Thoracic aorta (tissue), 2 donors: ENCODE data around the gene MECR. TPM values are rescaled to one million over a fixed set of nuclear protein-coding genes. Genes with fewer than 3 reads are reported as not detected.
A peak's percentile ranks its signal among the peaks of the same experiment; 100 is the strongest.

ENCODE experiments used
- ATAC-seq: fragments of 150-250 bp; one replicate; pipeline ENCODE4 v1.8.0; 2017; ENCODE audit warnings: low read depth; ENCODE audit not compliant: insufficient number of reproducible peaks, low FRiP score
- DNase-seq: peaks from one replicate; pipeline ENCODE4 v3.0.0-alpha.2; 2020; ENCODE audit warnings: low spot score
- H3K27ac ChIP-seq, 2 donors: fragments of 200-600 bp; sonication (generic); 1 replicate in 1 of 2; 2 replicates in 1 of 2; pipeline ENCODE4 v1.5.1; 2016; ENCODE audit warnings: mild to moderate bottlenecking in 2 of 2, moderate library complexity in 2 of 2
- H3K27me3 ChIP-seq: fragments of 200-600 bp; sonication (generic); replicated peaks from 2 replicates; pipeline ENCODE4 v1.6.0; 2016; ENCODE audit warnings: mild to moderate bottlenecking; ENCODE audit not compliant: insufficient read depth
- H3K36me3 ChIP-seq: fragments of 200-600 bp; sonication (generic); one replicate; pipeline ENCODE4 v1.5.1; 2016
- H3K4me1 ChIP-seq, 2 donors: fragments of 200-600 bp; sonication (generic); 1 replicate in 1 of 2; 2 replicates in 1 of 2; pipeline versions ENCODE4 v1.5.1 to v1.6.0; 2016; ENCODE audit warnings: low read depth in 2 of 2, mild to moderate bottlenecking in 1 of 2; ENCODE audit not compliant: control insufficient read depth in 1 of 2
- H3K4me3 ChIP-seq: fragments of 200-600 bp; sonication (generic); 2 replicates; pipeline ENCODE4 v1.5.1; 2016; ENCODE audit warnings: mild to moderate bottlenecking
- H3K9me3 ChIP-seq: fragments of 200-600 bp; sonication (generic); 2 replicates; pipeline ENCODE4 v1.5.1; 2016
- total RNA-seq, 2 donors: library from RNA; depleted of rRNA; stranded (reverse); fragments of >200 nt; gene quantifications; one replicate each; pipeline versions ENCODE4 v1.1.0 to v1.2.3, GENCODE V29; 2016
- TF ChIP-seq, protein P1 (sequence below): fragments of 200-600 bp; sonication (generic); IDR thresholded peaks from one replicate; pipeline ENCODE4 v1.5.1; 2019; ENCODE audit warnings: antibody characterized with exemption

Gene MECR
- total RNA-seq, 2 donors from 2014 or later: 9.2 to 32.0 TPM

DNA sequence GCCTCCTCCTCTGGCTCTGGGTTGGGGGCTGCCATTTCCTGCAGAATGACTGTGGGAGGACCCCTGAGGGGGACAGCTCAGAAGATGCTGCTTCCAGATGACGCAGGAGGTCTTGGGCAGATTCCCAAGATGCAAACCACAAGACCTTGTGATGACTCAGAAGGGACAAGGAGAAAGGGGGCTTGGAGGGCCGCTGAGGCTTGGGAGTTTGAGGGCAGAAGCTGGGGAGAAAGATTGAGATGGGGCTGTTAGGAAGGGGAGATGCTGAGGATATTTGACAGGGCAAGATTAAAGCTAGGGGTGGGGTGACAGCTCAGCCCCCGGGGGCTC, 13.1 kb upstream of the MECR start:
- DNase-seq (no peak), ATAC-seq (no peak)
- Histone ChIP-seq H3K27me3 (no peaks in the 10 kb centered on the region), H3K27ac (no peak overlapping the region), H3K36me3 (no peaks in the 10 kb centered on the region), H3K4me3 (no peak overlapping the region), H3K9me3 (no peaks in the 10 kb centered on the region), H3K4me1 (no peaks in the 10 kb centered on the region)
- TF ChIP-seq, protein P1, sequence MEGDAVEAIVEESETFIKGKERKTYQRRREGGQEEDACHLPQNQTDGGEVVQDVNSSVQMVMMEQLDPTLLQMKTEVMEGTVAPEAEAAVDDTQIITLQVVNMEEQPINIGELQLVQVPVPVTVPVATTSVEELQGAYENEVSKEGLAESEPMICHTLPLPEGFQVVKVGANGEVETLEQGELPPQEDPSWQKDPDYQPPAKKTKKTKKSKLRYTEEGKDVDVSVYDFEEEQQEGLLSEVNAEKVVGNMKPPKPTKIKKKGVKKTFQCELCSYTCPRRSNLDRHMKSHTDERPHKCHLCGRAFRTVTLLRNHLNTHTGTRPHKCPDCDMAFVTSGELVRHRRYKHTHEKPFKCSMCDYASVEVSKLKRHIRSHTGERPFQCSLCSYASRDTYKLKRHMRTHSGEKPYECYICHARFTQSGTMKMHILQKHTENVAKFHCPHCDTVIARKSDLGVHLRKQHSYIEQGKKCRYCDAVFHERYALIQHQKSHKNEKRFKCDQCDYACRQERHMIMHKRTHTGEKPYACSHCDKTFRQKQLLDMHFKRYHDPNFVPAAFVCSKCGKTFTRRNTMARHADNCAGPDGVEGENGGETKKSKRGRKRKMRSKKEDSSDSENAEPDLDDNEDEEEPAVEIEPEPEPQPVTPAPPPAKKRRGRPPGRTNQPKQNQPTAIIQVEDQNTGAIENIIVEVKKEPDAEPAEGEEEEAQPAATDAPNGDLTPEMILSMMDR: no peak

DNA sequence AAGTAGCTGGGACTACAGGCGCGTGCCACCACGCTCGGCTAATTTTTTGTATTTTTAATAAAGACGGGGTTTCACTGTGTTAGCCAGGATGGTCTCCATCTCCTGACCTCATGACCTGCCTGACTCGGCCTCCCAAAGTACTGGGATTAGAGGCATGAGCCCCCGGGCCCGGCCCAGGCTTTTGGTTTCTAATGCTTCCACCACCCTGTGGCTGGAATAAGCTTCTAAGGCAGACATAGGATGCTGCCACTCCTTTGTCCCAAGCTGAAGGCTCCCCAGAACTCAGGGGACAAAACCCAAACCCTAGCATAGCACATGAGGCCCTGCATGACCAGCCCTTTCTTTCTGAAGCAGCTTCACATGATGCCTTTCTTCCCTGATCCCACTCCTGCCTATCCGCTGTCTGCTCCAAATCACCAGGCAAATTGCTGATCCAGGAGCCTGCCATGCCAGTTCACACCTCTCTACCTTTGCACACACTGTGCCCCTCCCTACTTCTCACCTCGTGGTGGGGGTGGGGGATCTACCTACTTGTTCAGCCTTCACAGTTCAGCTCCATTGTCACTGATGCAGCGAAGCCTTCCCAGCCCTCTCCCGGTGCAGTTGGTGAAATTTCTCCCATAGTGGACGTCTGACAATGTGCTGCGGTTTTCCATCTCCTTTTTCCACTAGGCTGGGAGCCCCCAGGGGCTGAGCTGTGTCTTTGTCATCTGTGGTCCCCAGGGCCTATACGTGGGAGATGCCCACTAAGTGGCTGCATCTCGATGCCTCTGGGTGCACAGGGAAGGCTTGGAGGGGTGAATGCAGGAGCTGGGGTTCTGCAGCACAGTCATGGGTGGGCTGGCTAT, 12.5 kb upstream of the MECR start:
- DNase-seq: no peak
- TF ChIP-seq, protein P1: no peak
- Histone ChIP-seq H3K4me1 (peaks cover 0 to 5% of the 10 kb centered on the region in 2 donors), H3K27me3 (no peaks in the 10 kb centered on the region), H3K36me3 (no peaks in the 10 kb centered on the region), H3K9me3 (no peaks in the 10 kb centered on the region), H3K27ac (no peak overlapping the region), H3K4me3 (no peak overlapping the region)
- no peak for ATAC-seq

DNA sequence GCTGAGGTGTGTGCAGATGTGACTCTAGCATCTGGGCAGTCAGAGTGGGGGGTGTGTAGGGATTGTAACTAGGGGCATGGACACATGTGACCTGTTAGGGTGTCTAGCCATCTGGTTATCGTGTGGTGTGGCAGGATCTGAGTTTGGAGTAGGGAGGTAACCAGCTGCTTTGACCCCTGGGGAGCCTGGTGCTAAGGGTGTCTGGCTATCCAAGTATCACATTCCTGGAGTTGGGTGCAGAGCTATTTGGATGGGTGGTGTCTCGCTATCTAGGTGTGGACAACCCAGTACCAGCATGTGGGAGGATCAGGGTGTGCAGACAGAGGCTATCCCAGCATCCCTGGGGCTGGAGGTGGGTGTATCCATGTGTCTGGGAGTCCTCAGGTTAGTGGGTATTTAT, 10.3 kb upstream of the MECR start:
- no peak for DNase-seq
- TF ChIP-seq, protein P1: no peak
- H3K27ac ChIP-seq: no peak overlapping the region

DNA sequence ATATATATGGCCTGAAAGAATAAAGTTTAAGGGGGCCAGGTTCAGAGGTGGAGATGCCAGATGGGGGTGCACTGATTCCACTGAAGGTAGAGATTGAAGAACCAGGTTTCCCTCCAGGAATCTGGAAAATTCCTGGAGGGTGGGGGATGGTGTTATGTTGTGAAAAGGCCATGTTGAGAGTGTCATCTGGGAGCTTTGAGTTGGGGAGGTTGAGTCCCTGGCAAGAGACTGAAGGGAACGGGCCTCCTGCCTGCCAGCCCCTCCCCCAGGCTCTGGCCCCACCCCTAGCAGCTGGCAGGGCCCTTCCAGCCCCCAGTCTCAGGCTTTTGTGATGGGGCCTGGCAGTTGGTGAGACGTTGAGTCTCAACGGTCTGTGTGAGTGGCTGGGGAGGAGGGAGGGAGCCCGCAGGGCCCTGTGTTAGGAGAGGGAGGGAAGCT, 9.7 kb upstream of the MECR start:
- H3K27ac ChIP-seq: no peak overlapping the region
- DNase-seq (no peak), ATAC-seq (no peak)
- TF ChIP-seq, protein P1: no peak
- no peak overlapping the region for H3K4me3 ChIP-seq
- peaks cover 3 to 9% of the 10 kb centered on the region in 2 donors for H3K4me1 ChIP-seq
- no peaks in the 10 kb centered on the region for H3K27me3 ChIP-seq
- H3K9me3 ChIP-seq: no peaks in the 10 kb centered on the region
- H3K36me3 ChIP-seq: no peaks in the 10 kb centered on the region

More for the DNA sequence above, 10.3 kb upstream of the MECR start:
- Histone ChIP-seq H3K27me3 (no peaks in the 10 kb centered on the region), H3K9me3 (no peaks in the 10 kb centered on the region), H3K36me3 (no peaks in the 10 kb centered on the region), H3K4me3 (no peak overlapping the region), H3K4me1 (peaks cover 2 to 9% of the 10 kb centered on the region in 2 donors)
- no peak for ATAC-seq

DNA sequence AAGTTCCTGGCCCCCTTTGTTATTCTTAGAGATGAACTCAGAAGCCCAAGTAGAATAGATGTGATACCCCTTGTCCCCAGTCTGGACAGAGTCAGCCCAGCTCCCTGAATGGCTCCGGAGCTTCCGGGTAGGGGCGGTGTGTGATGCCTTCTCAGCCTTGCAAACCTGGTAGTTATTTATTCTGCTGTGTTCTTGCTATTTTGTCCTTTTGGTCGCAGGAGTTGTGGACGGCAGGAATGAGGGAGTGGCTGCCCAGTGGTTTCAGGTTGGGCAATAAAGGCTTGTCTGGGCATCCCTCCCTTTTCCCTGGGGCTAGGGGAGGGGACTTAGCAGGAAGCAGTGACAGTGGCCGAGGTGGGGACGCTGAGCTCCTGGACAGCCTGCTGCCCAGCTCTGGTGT, 8.4 kb upstream of the MECR start:
- Histone ChIP-seq H3K4me3 (no peak overlapping the region), H3K27ac (peak overlapping the region in 1 of 2 donors; percentile 76)
- ATAC-seq: no peak

More for the DNA sequence above, 8.4 kb upstream of the MECR start:
- H3K9me3 ChIP-seq: no peaks in the 10 kb centered on the region
- peaks cover 3 to 9% of the 10 kb centered on the region in 2 donors for H3K4me1 ChIP-seq
- TF ChIP-seq, protein P1: no peak
- no peaks in the 10 kb centered on the region for H3K36me3 ChIP-seq
- no peaks in the 10 kb centered on the region for H3K27me3 ChIP-seq
- no peak for DNase-seq
